Mesenchymal stem cell (in vitro differentiated cells and primary cell): ENCODE measurements around the gene UGGT2.

Experiments
- DNase-seq: peaks from one replicate; pipeline ENCODE4 v3.0.0-alpha.2; 2013
- H2AFZ ChIP-seq: one replicate; pipeline ENCODE4 v1.6.1; 2013; ENCODE audit warnings: low read depth, mild to moderate bottlenecking, control low read depth, inconsistent platforms, low read length, moderate library complexity
- H2AK5ac ChIP-seq: 2 replicates; pipeline ENCODE4 v1.6.1; 2013; ENCODE audit warnings: low read length, moderate library complexity, mild to moderate bottlenecking, inconsistent platforms; ENCODE audit not compliant: severe bottlenecking
- H2BK120ac ChIP-seq: one replicate; pipeline ENCODE4 v1.6.1; 2013; ENCODE audit warnings: low read depth, mild to moderate bottlenecking, inconsistent platforms, low read length, moderate library complexity
- H2BK12ac ChIP-seq, 2 experiments: one replicate each; pipeline ENCODE4 v1.6.1; 2013; ENCODE audit warnings: inconsistent platforms in 2 of 2, low read length in 2 of 2, mild to moderate bottlenecking in 2 of 2, moderate library complexity in 2 of 2, control low read depth in 1 of 2
- H2BK15ac ChIP-seq: one replicate; pipeline ENCODE4 v1.6.1; 2013; ENCODE audit warnings: mild to moderate bottlenecking, low read depth, inconsistent platforms; ENCODE audit not compliant: poor library complexity, severe bottlenecking
- H2BK5ac ChIP-seq: 2 replicates; pipeline ENCODE4 v1.6.1; 2013; ENCODE audit warnings: low read depth, mild to moderate bottlenecking, low read length, control low read depth, inconsistent platforms; ENCODE audit not compliant: poor library complexity, severe bottlenecking
- H3K14ac ChIP-seq, 2 experiments: one replicate each; pipeline ENCODE4 v1.6.1; 2013; ENCODE audit warnings: inconsistent platforms in 2 of 2, low read length in 2 of 2, control low read depth in 1 of 2, mild to moderate bottlenecking in 1 of 2, moderate library complexity in 1 of 2
- H3K18ac ChIP-seq, 2 experiments: one replicate each; pipeline ENCODE4 v1.6.1; 2013; ENCODE audit warnings: inconsistent platforms in 2 of 2, low read length in 2 of 2, control low read depth in 1 of 2, low read depth in 1 of 2, mild to moderate bottlenecking in 1 of 2
- H3K23ac ChIP-seq, 2 experiments: one replicate each; pipeline ENCODE4 v1.6.1; 2013; ENCODE audit warnings: inconsistent platforms in 2 of 2, low read length in 2 of 2, mild to moderate bottlenecking in 2 of 2, moderate library complexity in 2 of 2, control low read depth in 1 of 2
- H3K27ac ChIP-seq: 2 replicates; pipeline ENCODE4 v1.5.1; 2013; ENCODE audit warnings: mild to moderate bottlenecking, moderate library complexity, low read length, control low read depth, inconsistent platforms; ENCODE audit not compliant: poor library complexity, severe bottlenecking
- H3K27me3 ChIP-seq, 2 experiments: 2 replicates each; pipeline versions ENCODE4 v1.6.1 to v1.7.0; 2013; ENCODE audit warnings: low read length in 2 of 2, mild to moderate bottlenecking in 2 of 2, moderate library complexity in 2 of 2, control low read depth in 1 of 2, inconsistent platforms in 1 of 2; ENCODE audit not compliant: control insufficient read depth in 1 of 2, insufficient read depth in 1 of 2
- H3K36me3 ChIP-seq, 2 experiments: 2 replicates each; pipeline versions ENCODE4 v1.6.1 to v1.7.0; 2013; ENCODE audit warnings: low read length in 2 of 2, control low read depth in 1 of 2, inconsistent platforms in 1 of 2, low read depth in 1 of 2, mild to moderate bottlenecking in 1 of 2; ENCODE audit not compliant: insufficient read depth in 2 of 2, control insufficient read depth in 1 of 2
- H3K4ac ChIP-seq, 2 experiments: one replicate each; pipeline ENCODE4 v1.6.1; 2013; ENCODE audit warnings: inconsistent platforms in 2 of 2, low read length in 2 of 2, mild to moderate bottlenecking in 2 of 2, moderate library complexity in 2 of 2, control low read depth in 1 of 2, low read depth in 1 of 2
- H3K4me1 ChIP-seq: 2 replicates; pipeline ENCODE4 v1.6.1; 2013; ENCODE audit warnings: low read depth, low read length, control low read depth; ENCODE audit not compliant: control insufficient read depth, insufficient read depth
- H3K4me2 ChIP-seq: 2 replicates; pipeline ENCODE4 v1.6.1; 2013; ENCODE audit warnings: low read length, mild to moderate bottlenecking, inconsistent platforms; ENCODE audit not compliant: poor library complexity, severe bottlenecking
- H3K4me3 ChIP-seq, 2 experiments: 2 replicates each; pipeline versions ENCODE4 v1.5.1 to v1.7.0; 2013; ENCODE audit warnings: low read length in 2 of 2, mild to moderate bottlenecking in 2 of 2, control low read depth in 1 of 2, low read depth in 1 of 2; ENCODE audit not compliant: insufficient read depth in 1 of 2
- H3K79me1 ChIP-seq: replicated peaks from 2 replicates; pipeline ENCODE4 v1.6.1; 2013; ENCODE audit warnings: mild to moderate bottlenecking, control low read depth, low read length, inconsistent platforms; ENCODE audit not compliant: poor library complexity, severe bottlenecking
- H3K9ac ChIP-seq: 2 replicates; pipeline ENCODE4 v1.7.0; 2013; ENCODE audit warnings: mild to moderate bottlenecking, low read length, moderate library complexity
- H3K9me3 ChIP-seq: 2 replicates; pipeline ENCODE4 v1.7.0; 2013; ENCODE audit warnings: mild to moderate bottlenecking, low read length; ENCODE audit not compliant: control insufficient read depth
- H4K8ac ChIP-seq: one replicate; pipeline ENCODE4 v1.6.1; 2013; ENCODE audit warnings: inconsistent platforms, mild to moderate bottlenecking, low read length, moderate library complexity
- H4K91ac ChIP-seq: one replicate; pipeline ENCODE4 v1.6.1; 2013; ENCODE audit warnings: mild to moderate bottlenecking, low read length, inconsistent platforms
- WGBS: methylation state at CpG from one replicate; pipeline ENCODE4 v1.1.7; 2013; ENCODE audit warnings: mixed read lengths; 5-methylcytosine and 5-hydroxymethylcytosine counted together

Gene UGGT2

GRCh38 chr13:96003304-96003703, 49.9 kb downstream of the UGGT2 start:
- Histone ChIP-seq H3K27me3 (no peaks in the 10 kb centered on the region), H3K79me1 (peaks cover 17% of the 10 kb centered on the region), H2AK5ac (no peak overlapping the region), H3K23ac (no peak overlapping the region), H3K4me2 (no peak overlapping the region), H2BK5ac (no peak overlapping the region), H3K36me3 (peaks cover 0 to 2% of the 10 kb centered on the region in 2 experiments), H3K27ac (no peak overlapping the region), H3K4me3 (no peak overlapping the region), H2AFZ (no peak overlapping the region), H3K9ac (no peak overlapping the region), H3K4me1 (no peaks in the 10 kb centered on the region), H2BK15ac (no peak overlapping the region), H3K18ac (no peak overlapping the region), H3K9me3 (no peaks in the 10 kb centered on the region), H2BK120ac (no peak overlapping the region), H3K4ac (no peak overlapping the region), H4K91ac (no peak overlapping the region), H3K14ac (no peak overlapping the region), H2BK12ac (no peak overlapping the region), H4K8ac (no peak overlapping the region)
- DNase-seq, result peak; percentile 13

- Histone ChIP-seq H3K4me1 (no peaks in the 10 kb centered on the region), H3K27ac (no peak overlapping the region), H2BK12ac (no peak overlapping the region), H3K79me1 (peaks cover 13% of the 10 kb centered on the region), H3K9ac (no peak overlapping the region), H3K4ac (no peak overlapping the region), H3K14ac (no peak overlapping the region), H3K4me2 (no peak overlapping the region), H3K36me3 (peaks cover 0 to 6% of the 10 kb centered on the region in 2 experiments), H4K8ac (no peak overlapping the region), H3K18ac (no peak overlapping the region), H2AFZ (no peak overlapping the region), H3K9me3 (no peaks in the 10 kb centered on the region), H2BK15ac (no peak overlapping the region), H2BK5ac (no peak overlapping the region), H3K27me3 (no peaks in the 10 kb centered on the region), H3K4me3 (no peak overlapping the region), H2BK120ac (no peak overlapping the region), H4K91ac (no peak overlapping the region), H3K23ac (peak overlapping the region in 1 of 2 experiments; percentile 23), H2AK5ac (no peak overlapping the region)
- no peak for DNase-seq
- 100% methylated on average over 3 of the region's 4 CpGs for WGBS
These were observed 50.7 kb downstream of the UGGT2 start for GRCh38 chr13:96002322-96003131.

- Histone ChIP-seq H2BK5ac (no peak overlapping the region), H4K91ac (no peak overlapping the region), H3K4me2 (no peak overlapping the region), H3K18ac (no peak overlapping the region), H3K27ac (no peak overlapping the region), H3K14ac (no peak overlapping the region), H2AK5ac (no peak overlapping the region), H3K9me3 (no peaks in the 10 kb centered on the region), H2AFZ (no peak overlapping the region), H3K4ac (no peak overlapping the region), H2BK12ac (no peak overlapping the region), H3K36me3 (peaks cover 0 to 15% of the 10 kb centered on the region in 2 experiments), H2BK15ac (no peak overlapping the region), H3K79me1 (peaks cover 4% of the 10 kb centered on the region), H3K27me3 (no peaks in the 10 kb centered on the region), H3K9ac (no peak overlapping the region), H4K8ac (no peak overlapping the region), H2BK120ac (no peak overlapping the region), H3K4me1 (no peaks in the 10 kb centered on the region), H3K4me3 (no peak overlapping the region), H3K23ac (no peak overlapping the region)
- no peak for DNase-seq
These were observed 53.1 kb downstream of the UGGT2 start for GRCh38 chr13:96000069-96000468.

GRCh38 chr13:95987841-95988240, 65.4 kb downstream of the UGGT2 start:
- H3K14ac ChIP-seq, result no peak overlapping the region
- no peak overlapping the region for H3K23ac ChIP-seq
- no peak overlapping the region for H2AFZ ChIP-seq
- no peaks in the 10 kb centered on the region for H3K4me1 ChIP-seq
- H3K9me3 ChIP-seq, result no peaks in the 10 kb centered on the region
- H3K27me3 ChIP-seq, result no peaks in the 10 kb centered on the region
- H2BK5ac ChIP-seq, result no peak overlapping the region
- no peak overlapping the region for H3K4me3 ChIP-seq
- H2BK15ac ChIP-seq, result no peak overlapping the region
- H2AK5ac ChIP-seq, result no peak overlapping the region
- peaks cover 2% of the 10 kb centered on the region for H3K79me1 ChIP-seq
- H4K91ac ChIP-seq, result no peak overlapping the region
- no peak overlapping the region for H3K27ac ChIP-seq
- H3K9ac ChIP-seq, result no peak overlapping the region
- WGBS, result 100% methylated on average over 3 of the region's 5 CpGs
- no peak for DNase-seq
- H3K4ac ChIP-seq, result no peak overlapping the region
- H3K4me2 ChIP-seq, result no peak overlapping the region
- no peak overlapping the region for H3K18ac ChIP-seq
- H4K8ac ChIP-seq, result no peak overlapping the region
- no peak overlapping the region for H2BK12ac ChIP-seq
- no peak overlapping the region for H2BK120ac ChIP-seq
- peaks cover 0 to 10% of the 10 kb centered on the region in 2 experiments for H3K36me3 ChIP-seq
